GM19438 (cell line): ENCODE data around the gene LRCOL1.

Experiments used
- ATAC-seq: cut with Tn5 transposase; IDR thresholded peaks from one replicate; pipeline ENCODE4 v1.9.1; 2021; ENCODE audit warnings: low read depth; ENCODE audit not compliant: unreplicated experiment

Gene LRCOL1

GRCh38 chr12:132637811-132638210, 27.4 kb upstream of the LRCOL1 start:
- no peak for ATAC-seq

DNA sequence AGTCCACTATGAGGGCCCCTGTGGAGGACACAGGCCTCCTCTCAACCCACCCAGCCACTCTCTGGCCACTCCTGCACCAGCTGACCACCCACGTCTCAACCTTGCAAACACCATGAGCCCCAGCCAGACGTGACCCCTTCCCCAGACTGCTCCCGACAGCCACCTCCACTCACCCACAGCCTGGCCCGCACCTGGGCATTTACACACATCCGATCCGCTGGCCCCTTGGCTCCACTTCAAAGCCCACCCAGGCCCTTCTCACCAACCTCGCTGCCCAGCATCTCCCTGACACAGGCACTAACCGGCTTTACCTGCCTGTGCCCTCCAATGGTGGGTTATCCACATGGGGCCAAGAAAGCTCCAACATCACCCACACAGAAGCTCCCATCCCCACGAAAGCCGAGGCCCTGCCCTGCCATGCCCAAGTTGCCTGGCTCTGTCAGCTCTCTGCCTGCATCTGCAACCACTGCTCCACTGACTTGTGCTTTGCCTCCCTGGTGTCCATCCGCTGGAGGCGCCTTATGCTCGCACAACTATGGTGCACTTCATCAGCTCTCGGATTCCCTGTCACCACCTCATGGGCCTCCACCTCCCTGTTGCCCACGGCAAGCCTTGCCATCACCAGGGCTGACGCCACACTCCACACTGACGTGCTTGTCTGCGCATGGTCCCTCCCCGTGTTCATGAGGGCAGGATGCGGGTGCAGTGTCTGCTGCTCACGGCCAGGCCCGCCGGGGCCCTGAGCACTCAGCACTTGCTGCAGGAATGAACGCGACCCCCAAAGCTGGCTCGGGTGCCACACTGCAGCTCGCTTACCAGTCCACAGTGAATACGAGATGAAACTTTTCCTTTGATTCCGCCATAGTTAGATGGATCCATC, 24.9 kb upstream of the LRCOL1 start:
- no peak for ATAC-seq

DNA sequence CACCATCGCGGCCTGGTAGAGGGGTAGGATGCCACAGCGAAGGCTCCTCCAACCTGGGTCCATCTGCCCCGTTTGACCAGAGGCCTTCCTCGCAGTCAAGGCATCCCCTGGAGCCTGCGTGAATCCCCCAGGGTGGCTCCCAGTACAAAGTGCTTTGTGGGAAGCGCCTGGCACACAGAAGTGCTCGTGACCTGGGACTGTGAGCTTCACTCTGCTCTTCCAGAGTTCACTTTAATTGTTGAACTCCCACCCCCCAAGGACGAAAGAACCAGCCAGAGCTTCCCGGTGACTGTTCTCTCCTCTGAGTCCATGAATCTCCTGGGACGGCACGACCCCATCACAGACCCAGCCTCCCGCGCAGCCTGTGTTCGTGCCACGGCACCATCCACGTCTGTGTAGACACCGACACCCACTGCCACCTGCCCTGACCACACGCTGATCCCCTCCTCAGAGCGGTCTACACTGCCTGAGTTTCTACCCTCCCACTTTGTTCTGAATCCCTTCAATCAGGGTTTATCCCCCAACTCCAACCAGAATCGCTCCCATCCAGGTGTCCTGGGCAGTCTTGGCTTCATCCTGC, 24.1 kb upstream of the LRCOL1 start:
- ATAC-seq = no peak

GRCh38 chr12:132633901-132634300, 23.5 kb upstream of the LRCOL1 start:
- no peak for ATAC-seq

DNA sequence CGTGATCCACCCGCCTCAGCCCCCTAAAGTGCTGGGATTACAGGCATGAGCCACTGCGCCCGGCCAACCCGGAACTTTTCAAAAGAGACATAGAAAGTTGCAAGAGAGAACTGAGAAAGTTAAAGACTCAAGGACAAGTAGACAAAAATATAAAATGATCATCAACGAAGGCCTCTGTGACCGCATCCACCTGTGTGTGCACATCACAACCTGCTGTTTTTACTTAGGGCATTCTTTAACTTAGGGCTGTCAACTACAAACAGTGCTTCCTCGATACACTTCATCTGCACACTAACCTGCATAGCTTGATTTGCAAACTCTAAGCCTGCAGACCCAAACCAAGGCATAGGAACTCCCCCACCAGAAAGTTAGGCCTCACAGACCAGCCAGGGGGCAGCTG, 23.0 kb upstream of the LRCOL1 start:
- ATAC-seq = no peak

DNA sequence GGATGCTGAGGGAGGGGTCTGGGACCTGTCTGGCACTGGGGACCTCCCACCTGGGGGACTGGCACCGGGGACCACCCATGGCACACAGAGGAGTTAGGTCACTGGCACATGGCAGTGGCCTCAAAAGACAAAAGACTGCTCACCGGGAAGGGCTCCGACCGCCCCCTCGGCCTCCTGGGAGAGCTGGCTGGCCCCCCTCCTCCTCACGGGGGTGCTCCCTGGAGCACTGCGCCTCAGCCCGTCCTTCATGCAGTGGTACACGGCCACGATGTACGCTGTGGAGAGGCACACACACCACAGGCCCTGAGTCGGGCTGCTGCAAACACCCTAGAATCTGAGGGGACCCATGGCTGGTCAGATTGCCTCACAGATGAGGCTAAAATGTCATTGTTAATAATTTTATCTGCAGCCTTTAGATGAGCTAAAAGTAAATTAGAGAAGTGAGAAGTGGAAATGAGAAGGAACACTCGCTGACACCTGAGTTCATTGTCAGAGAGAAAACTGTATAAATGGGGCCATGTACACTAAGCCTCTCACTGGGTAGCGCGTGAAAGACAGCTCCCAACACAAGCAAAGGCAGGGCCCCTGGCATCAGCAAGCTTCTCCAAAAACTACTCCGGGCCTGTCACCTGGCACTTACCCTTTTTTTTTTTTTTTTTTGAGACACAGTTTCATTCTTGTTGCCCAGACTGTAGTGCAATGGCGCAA, 22.3 kb upstream of the LRCOL1 start:
- ATAC-seq = no peak

DNA sequence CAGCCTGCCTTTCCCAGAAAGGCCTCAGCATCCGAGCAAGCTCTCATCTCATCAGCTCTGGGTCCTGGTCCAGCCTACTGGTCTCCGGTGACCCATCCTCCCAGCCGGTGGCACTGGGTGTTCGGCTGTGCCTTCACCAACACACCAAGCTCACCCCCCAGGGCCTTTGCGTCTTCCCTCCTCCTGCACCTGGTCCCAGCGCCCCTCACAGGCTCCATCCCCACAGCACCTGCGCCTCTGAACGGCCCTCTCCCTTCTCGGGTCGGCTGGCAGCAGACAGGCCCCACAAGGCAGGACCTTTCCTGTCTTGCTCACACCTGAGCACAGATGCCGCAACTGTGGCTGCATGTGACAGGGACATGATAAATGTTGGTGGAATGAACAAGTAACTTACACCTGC, 21.3 kb upstream of the LRCOL1 start:
- ATAC-seq = no peak

GRCh38 chr12:132630672-132631071, 20.3 kb upstream of the LRCOL1 start:
- ATAC-seq = no peak

DNA sequence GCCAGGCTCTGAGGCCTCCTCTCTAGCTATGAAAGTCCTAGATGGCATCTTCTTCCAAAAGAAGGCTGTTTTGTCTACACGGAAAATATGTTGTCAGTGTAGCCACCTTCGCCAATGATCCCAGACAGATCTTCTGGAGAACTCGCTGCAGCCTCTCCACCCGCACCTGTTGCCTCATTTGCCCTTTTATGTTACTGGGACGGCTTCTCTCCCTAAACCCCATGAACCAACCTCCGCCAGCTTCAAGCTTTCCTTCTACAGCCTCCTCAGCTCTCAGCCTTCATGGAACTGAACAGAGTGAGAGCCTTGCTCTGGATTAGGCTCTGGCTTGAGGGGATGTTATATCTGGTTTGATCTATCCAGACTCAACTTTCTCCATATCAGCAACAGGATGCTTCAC, 18.9 kb upstream of the LRCOL1 start:
- ATAC-seq = no peak

DNA sequence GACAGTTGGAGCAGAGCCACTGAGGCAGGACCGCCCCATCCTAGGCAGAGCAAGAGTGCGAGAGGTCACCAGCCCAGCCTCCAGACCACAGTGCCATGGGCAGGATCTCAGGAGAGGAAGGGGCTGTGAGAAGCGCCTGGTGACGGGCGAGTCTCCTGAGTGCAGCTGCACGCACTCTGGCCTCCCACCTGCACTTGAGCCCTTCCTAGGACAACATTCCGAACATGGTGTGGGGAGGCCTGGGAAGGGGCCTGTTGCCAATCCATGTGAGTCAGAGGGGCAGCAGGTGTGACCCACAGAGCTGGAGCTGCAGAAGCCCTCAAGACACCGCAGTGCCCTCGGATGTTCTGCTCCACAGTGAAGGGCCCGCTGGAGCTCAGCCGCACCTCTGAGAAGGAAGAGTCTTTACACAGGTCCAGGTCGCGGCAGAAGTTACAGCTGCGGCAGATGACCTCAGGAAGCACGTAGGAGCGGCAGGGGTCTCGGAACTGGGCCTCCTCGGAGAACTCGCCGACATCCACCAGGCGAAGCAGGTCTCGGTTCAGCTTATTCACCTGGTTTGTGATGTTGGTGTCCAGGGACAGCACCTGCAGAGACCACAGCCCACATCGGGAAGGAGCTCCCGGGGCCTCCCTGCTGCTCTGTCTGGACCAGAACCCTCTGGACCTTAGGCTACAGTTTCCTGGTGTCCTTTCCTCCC, 15.5 kb upstream of the LRCOL1 start:
- ATAC-seq = no peak

GRCh38 chr12:132624910-132625630, 14.7 kb upstream of the LRCOL1 start:
- no peak for ATAC-seq

DNA sequence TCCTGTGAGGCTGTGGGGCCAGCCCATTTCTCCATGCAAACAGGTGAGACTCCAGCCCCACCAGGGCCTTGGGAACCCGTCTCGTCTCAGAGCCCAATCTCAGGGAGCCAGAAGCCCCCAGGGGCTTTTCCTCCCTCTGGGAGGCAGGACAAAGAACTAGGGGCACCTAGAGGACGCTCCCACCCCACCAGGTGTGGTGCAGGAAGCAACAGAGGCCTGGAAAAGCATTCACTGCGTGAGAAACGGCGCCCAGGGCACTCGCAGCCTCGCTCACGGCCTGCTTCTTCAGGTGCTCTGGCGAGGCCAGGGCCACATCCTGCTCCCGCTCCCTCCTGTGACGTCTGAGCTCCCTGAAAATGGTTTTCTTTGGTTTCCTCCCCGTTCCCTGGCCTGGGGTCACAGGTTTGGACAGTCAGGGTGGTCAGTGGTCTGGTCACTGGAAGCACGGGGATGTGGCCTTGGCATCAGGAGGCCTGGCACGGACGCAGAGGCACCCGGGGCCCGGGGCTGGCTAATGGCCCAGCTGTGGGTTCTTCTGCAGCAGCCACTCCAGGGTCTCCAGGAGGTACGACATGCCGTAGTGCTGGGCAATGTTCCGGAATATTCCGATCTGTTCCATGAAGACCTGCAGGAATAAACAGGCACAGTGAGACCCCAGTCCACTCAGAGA, 13.9 kb upstream of the LRCOL1 start:
- no peak for ATAC-seq

DNA sequence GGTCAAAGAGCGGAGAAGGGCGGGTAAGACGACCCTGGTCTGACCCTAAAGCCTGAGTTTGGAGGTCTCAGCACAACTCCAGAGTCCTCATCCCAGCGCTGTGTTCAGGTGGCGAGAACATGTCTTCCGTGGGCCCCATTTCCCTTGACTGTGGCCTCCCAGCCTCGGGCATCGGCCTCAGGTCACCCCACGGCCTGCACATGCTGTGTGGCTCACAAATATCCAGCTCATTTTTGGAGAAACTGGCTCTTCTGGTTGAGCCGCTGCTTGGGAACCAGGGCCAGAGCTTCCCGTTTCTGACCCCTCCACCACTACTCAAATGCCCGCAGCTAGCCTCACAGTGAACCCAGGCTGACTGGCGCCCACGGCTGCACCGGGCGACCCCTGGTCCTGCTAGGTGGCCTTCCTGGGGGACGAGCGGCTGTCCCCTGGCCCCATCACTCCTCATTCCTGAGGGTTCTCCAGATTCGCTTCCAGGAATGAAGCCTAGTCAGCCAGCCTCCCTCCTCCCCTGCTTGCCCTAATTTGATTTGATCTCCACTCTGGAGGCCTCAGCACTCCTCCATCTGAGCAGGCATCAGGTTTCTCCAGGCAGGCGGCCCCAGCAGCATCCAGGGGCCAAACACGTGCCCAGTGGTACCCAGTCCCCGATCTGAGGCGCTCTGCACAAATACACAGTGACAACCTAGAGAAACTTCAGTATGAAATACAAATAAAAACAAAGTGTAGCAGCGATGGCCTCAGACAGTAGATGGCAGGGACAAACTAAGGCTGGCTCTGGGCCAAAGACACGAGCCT, 12.9 kb upstream of the LRCOL1 start:
- ATAC-seq = no peak

DNA sequence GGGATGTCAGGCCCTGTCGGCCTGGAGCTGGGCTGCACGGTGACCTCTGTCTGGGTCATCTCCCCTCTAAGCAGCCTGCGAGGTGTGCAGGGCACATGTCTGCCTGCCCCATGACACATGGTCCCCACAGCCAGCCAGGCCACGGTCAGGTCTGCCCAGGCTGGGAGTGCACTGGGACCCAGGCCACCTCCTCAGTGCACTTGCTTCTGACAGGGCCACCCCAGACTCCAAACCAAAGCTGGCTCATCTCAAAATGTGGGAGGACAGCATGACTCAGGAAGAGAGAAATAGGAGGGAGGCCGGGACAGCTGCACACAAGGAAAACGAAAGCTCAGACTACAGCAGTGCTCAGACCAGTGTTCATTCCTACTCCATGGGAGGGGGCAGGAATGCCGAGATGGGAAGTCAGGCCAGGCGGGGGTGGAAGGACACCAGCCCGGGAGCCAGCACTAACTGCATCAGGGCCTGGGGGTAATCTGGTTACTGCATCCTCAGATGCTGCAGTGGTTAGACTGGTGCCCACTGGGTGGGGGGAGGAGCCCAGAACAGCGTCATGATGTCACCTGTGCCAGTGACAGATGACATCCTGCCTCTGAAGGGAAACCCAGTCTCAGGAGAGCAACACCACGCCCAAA, 12.2 kb upstream of the LRCOL1 start:
- ATAC-seq = no peak

GRCh38 chr12:132621657-132622435, 11.5 kb upstream of the LRCOL1 start:
- no peak for ATAC-seq

GRCh38 chr12:132620899-132621656, 10.7 kb upstream of the LRCOL1 start:
- no peak for ATAC-seq
